SK-N-MC (cell line): ENCODE results near the gene SCYL2.
"Not testable (repeated sequence)": the region's sequence is repeated elsewhere in the genome, so short reads cannot be mapped to it uniquely, and the experiment has no call there.

Source experiments
- DNase-seq: peaks from one replicate; pipeline ENCODE4 v3.0.0-alpha.2; 2011; ENCODE audit warnings: low read depth, low spot score
- H3K27ac ChIP-seq: fragments of 200-600 bp; sonication (generic); 2 replicates; pipeline ENCODE4 v1.5.1; 2016; ENCODE audit warnings: mixed run types
- H3K36me3 ChIP-seq: fragments of 200-600 bp; sonication (generic); 2 replicates; pipeline ENCODE4 v1.6.1; 2017; ENCODE audit warnings: antibody characterized with exemption, low read length, mixed read lengths; ENCODE audit not compliant: insufficient read depth
- H3K4me3 ChIP-seq: fragments of 200-600 bp; sonication (generic); 2 replicates; pipeline ENCODE4 v1.5.1; 2016
- H3K9ac ChIP-seq: fragments of 200-600 bp; sonication (generic); 2 replicates; pipeline ENCODE4 v1.8.0; 2017; ENCODE audit warnings: mixed run types, mixed read lengths; ENCODE audit not compliant: insufficient read length
- H3K9me3 ChIP-seq: fragments of 200-600 bp; sonication (generic); 2 replicates; pipeline ENCODE4 v1.6.1; 2017; ENCODE audit warnings: low read depth, mild to moderate bottlenecking, antibody characterized with exemption, low read length, moderate library complexity, mixed read lengths
- EZH2 ChIP-seq: fragments of 200-600 bp; sonication (generic); IDR thresholded peaks from one replicate; pipeline ENCODE4 v1.6.1; 2017; ENCODE audit warnings: antibody characterized with exemption
- FOXP2 ChIP-seq: optimal IDR thresholded peaks from 2 replicates; pipeline ENCODE3; 2011; ENCODE audit warnings: mild to moderate bottlenecking, moderate library complexity; ENCODE audit not compliant: insufficient read depth; ENCODE audit errors: extremely low read length, control extremely low read depth
- POLR2AphosphoS5 ChIP-seq: IDR thresholded peaks from 2 replicates; pipeline ENCODE4 v1.6.1; 2012; ENCODE audit warnings: mild to moderate bottlenecking, low read depth, low read length, borderline replicate concordance

The SCYL2 gene

GRCh38 chr12:100254876-100255275, 12.1 kb upstream of the SCYL2 start:
- no peak overlapping the region for H3K4me3 ChIP-seq
- no peak overlapping the region for H3K27ac ChIP-seq
- H3K36me3 ChIP-seq, result no peaks in the 10 kb centered on the region
- DNase-seq, result no peak
- no peaks in the 10 kb centered on the region for H3K9me3 ChIP-seq
- no peak for TF ChIP-seq POLR2AphosphoS5
- TF ChIP-seq EZH2, result no peak
- no peak for TF ChIP-seq FOXP2
- no peak overlapping the region for H3K9ac ChIP-seq

- DNase-seq, result no peak
- TF ChIP-seq FOXP2 (no peak), POLR2AphosphoS5 (no peak), EZH2 (no peak)
- no peaks in the 10 kb centered on the region for H3K36me3 ChIP-seq
- H3K27ac ChIP-seq, result no peak overlapping the region
- H3K9me3 ChIP-seq, result no peaks in the 10 kb centered on the region
- no peak overlapping the region for H3K9ac ChIP-seq
- H3K4me3 ChIP-seq, result no peak overlapping the region
These were observed 8.8 kb upstream of the SCYL2 start for GRCh38 chr12:100258127-100258526.

- TF ChIP-seq EZH2 (no peak), POLR2AphosphoS5 (no peak), FOXP2 (no peak)
- Histone ChIP-seq H3K36me3 (no peaks in the 10 kb centered on the region), H3K9ac (no peak overlapping the region), H3K27ac (no peak overlapping the region), H3K9me3 (no peaks in the 10 kb centered on the region), H3K4me3 (no peak overlapping the region)
- DNase-seq, result no peak
These were observed 3.8 kb upstream of the SCYL2 start for GRCh38 chr12:100263131-100263530.

GRCh38 chr12:100265107-100265506, 1.9 kb upstream of the SCYL2 start:
- H3K9ac ChIP-seq, result not testable (repeated sequence)

GRCh38 chr12:100265732-100266584, 1.0 kb upstream of the SCYL2 start:
- Histone ChIP-seq H3K36me3 (no peaks in the 10 kb centered on the region), H3K9ac (peak overlapping the region; percentile 92), H3K4me3 (peak overlapping the region; percentile 81), H3K27ac (peak overlapping the region; percentile 79), H3K9me3 (no peaks in the 10 kb centered on the region)
- no peak for DNase-seq
- TF ChIP-seq FOXP2, result no peak

More at GRCh38 chr12:100265107-100265506, 1.9 kb upstream of the SCYL2 start:
- peak overlapping the region; percentile 65; the same call in 1 of the 2 replicates for H3K27ac ChIP-seq
- not testable (repeated sequence) for H3K4me3 ChIP-seq, H3K9me3 ChIP-seq, H3K36me3 ChIP-seq, DNase-seq

GRCh38 chr12:100266585-100266834, 467 bp upstream of the SCYL2 start:
- no peak for TF ChIP-seq POLR2AphosphoS5
- no peak for TF ChIP-seq FOXP2
- no peak for TF ChIP-seq EZH2
- Histone ChIP-seq H3K36me3 (no peaks in the 10 kb centered on the region), H3K9me3 (no peaks in the 10 kb centered on the region), H3K27ac (peak overlapping the region; percentile 79), H3K4me3 (peak overlapping the region; percentile 81), H3K9ac (peak overlapping the region; percentile 92)
- no peak for DNase-seq

GRCh38 chr12:100267603-100268281, 765 bp downstream of the SCYL2 start:
- no peak for DNase-seq
- Histone ChIP-seq H3K9ac (peak overlapping the region; percentile 92), H3K9me3 (no peaks in the 10 kb centered on the region), H3K4me3 (peak overlapping the region; percentile 81), H3K27ac (peak overlapping the region; percentile 70), H3K36me3 (no peaks in the 10 kb centered on the region)
- TF ChIP-seq EZH2 (no peak), FOXP2 (no peak), POLR2AphosphoS5 (no peak)

- Histone ChIP-seq H3K9ac (peak overlapping the region; percentile 92), H3K4me3 (peak overlapping the region; percentile 81), H3K36me3 (no peaks in the 10 kb centered on the region), H3K9me3 (no peaks in the 10 kb centered on the region), H3K27ac (peak overlapping the region; percentile 44; the same call in 1 of the 2 replicates)
- TF ChIP-seq POLR2AphosphoS5 (no peak), FOXP2 (no peak), EZH2 (no peak)
- DNase-seq, result no peak
These were observed 2.0 kb downstream of the SCYL2 start for GRCh38 chr12:100268835-100269564.
